A375 (cell line): Measurements from ENCODE around the gene NAGS. TPM values are rescaled to one million over a fixed set of nuclear protein-coding genes. Genes with fewer than 3 reads are reported as not detected.
A peak's percentile ranks its signal among the peaks of the same experiment; 100 is the strongest.

Experiments
- small RNA-seq: library from RNA; depleted of rRNA; stranded (forward); fragments of <200 nt; gene quantifications from one replicate; pipeline ENCODE3, GENCODE V24; 2014
- total RNA-seq: library from RNA; depleted of rRNA; stranded (reverse); fragments of >200 nt; shearing (Covaris generic); gene quantifications from 2 replicates; pipeline ENCODE4 v1.2.3, GENCODE V29; 2014; rRNA removed

The NAGS gene, protein sequence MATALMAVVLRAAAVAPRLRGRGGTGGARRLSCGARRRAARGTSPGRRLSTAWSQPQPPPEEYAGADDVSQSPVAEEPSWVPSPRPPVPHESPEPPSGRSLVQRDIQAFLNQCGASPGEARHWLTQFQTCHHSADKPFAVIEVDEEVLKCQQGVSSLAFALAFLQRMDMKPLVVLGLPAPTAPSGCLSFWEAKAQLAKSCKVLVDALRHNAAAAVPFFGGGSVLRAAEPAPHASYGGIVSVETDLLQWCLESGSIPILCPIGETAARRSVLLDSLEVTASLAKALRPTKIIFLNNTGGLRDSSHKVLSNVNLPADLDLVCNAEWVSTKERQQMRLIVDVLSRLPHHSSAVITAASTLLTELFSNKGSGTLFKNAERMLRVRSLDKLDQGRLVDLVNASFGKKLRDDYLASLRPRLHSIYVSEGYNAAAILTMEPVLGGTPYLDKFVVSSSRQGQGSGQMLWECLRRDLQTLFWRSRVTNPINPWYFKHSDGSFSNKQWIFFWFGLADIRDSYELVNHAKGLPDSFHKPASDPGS
- total RNA-seq, result 0.96 and 0.98 TPM in 2 replicates

DNA sequence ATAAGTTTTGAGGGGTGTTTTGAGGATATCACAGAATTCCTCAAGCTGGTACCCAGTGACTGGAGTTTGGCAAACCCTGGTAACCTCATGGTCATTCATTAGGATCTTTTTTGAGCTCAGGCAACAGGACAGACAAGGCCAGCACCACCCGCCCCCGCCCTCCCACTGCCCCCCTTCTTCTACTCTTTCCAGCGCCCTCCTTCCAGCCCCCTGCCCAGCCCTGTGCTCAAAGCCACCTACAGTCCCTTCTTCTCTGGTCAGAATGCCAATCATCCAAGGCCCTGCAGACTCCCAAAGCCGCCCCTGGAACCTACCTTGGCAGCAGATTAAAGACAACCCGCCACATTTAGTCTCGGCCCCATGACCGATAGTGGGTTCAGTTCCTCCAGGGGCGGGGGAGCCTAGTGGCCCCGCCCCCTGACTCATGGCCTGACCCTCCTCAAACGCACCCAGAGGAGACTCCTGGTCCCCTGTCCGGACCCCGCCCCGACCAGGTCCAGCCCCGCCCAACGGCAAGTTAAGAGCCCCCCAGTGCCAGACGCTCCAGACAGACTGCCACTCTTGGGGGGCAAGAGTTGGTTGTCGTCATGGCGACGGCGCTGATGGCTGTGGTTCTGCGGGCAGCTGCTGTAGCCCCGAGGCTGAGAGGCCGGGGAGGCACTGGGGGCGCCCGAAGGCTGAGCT lies at the start of gene NAGS:
Gene NAGS (plus strand): TSS at position 546 of the 684 bp plus-strand sequence. CDS start 42 bp downstream, at position 588.

DNA sequence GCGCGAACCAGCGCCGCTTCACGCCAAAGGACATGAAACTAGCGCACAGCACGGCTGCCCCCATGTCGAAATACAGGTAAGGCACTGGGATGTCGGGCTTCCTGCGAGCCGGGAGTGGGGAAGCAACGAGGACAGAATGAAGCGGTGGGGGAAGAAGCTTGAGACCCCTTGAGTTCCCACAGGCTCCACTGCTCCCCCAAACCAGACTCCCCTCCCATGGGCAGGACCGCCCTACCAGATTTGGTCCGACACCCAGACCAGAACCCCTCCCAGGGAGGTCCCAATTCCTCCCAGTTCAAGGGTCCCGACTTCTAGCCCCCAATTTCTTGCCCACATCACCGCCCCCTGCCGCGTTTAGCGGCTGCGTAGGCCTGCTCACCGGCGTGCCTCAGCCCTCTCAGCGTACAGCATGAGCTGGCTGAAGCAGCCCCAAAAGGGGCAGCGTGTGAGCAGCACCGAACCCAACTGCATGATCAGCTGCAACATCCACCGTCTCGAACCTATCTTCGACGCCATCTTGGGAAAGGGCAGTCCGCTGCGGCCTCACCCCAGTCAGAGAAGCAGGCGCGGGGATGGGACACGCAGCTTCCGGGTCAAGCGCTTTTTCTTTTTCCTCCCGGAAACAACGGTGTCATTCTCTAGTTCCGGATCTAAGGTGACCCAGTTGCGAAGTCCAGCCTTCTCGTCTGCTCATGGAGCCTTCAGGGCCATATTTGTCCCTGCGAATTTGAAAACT lies 10.2 kb downstream of the NAGS start, which contains the start of gene TMEM101:
Gene TMEM101 (minus strand): TSS at position 527 of the 736 bp plus-strand sequence. CDS start 11 bp downstream, at position 516.

Small RNA genes lying within 50 kb of the gene (small RNA-seq; reads per million reads assigned to genes)
- 0.54 reads per million, percentile 29 among the genes with 10 or more reads in this experiment for gene RF00012

Other genes with a start within 250 kb of the NAGS start
- gene SOST, start 245.8 kb upstream of the NAGS start, total RNA-seq, result not detected in 2 replicates
- gene DUSP3, start 225.6 kb upstream of the NAGS start, total RNA-seq, result 19.1 and 20.7 TPM in 2 replicates
- gene CFAP97D1, start 224.2 kb upstream of the NAGS start, total RNA-seq, result not detected in 2 replicates
- 12.7 and 19.9 TPM in 2 replicates for gene MPP3, start 171.5 kb upstream of the NAGS start, total RNA-seq
- gene CD300LG, start 157.4 kb upstream of the NAGS start, total RNA-seq, result not detected in 2 replicates
- gene MPP2, start 97.1 kb upstream of the NAGS start, total RNA-seq, result 3.6 and 5.7 TPM in 2 replicates
- gene PPY, start 62.1 kb upstream of the NAGS start, total RNA-seq, result not detected in 2 replicates
- not detected in 2 replicates for gene PYY, start 50.7 kb upstream of the NAGS start, total RNA-seq
- 56.5 and 61.0 TPM in 2 replicates for gene TMEM101, start 10.3 kb downstream of the NAGS start, total RNA-seq
- gene LSM12, start 62.0 kb downstream of the NAGS start, total RNA-seq, result 57.1 and 72.5 TPM in 2 replicates
- gene G6PC3, start 66.1 kb downstream of the NAGS start, total RNA-seq, result 67.5 and 80.3 TPM in 2 replicates
- gene HDAC5, start 119.0 kb downstream of the NAGS start, total RNA-seq, result 62.8 and 63.2 TPM in 2 replicates
- gene HROB, start 137.3 kb downstream of the NAGS start, total RNA-seq, result 7.6 and 8.6 TPM in 2 replicates
- not detected in 2 replicates for gene ASB16, start 166.1 kb downstream of the NAGS start, total RNA-seq
- 23.2 and 27.8 TPM in 2 replicates for gene TMUB2, start 182.3 kb downstream of the NAGS start, total RNA-seq
- gene ATXN7L3, start 195.3 kb downstream of the NAGS start, total RNA-seq, result 53.0 and 54.7 TPM in 2 replicates
- 100 and 108 TPM in 2 replicates for gene UBTF, start 215.1 kb downstream of the NAGS start, total RNA-seq